Smooth muscle cell (in vitro differentiated cells): ENCODE results near the gene CTIF. TPM values are rescaled to one million over a fixed set of nuclear protein-coding genes. Genes with fewer than 3 reads are reported as not detected.

Experiments used
- DNase-seq: peaks from one replicate; lab custom pipeline; 2025; ENCODE audit not compliant: unreplicated experiment; lab: John Stamatoyannopoulos, UW
- H2AFZ ChIP-seq: fragments of 200-600 bp; sonication (generic); 2 replicates; pipeline ENCODE4 v1.6.0; 2016; ENCODE audit warnings: antibody characterized with exemption, low read depth, mild to moderate bottlenecking
- H3F3A ChIP-seq: fragments of 200-600 bp; sonication (generic); 2 replicates; pipeline ENCODE4 v1.6.0; 2017; ENCODE audit warnings: antibody characterized with exemption, low read depth
- H3K27ac ChIP-seq: fragments of 200-600 bp; sonication (generic); 2 replicates; pipeline ENCODE4 v1.5.1; 2016; ENCODE audit warnings: low read depth, mild to moderate bottlenecking
- H3K27me3 ChIP-seq: fragments of 200-600 bp; sonication (generic); 2 replicates; pipeline ENCODE4 v1.6.1; 2016; ENCODE audit warnings: low read depth, mild to moderate bottlenecking
- H3K36me3 ChIP-seq: fragments of 200-600 bp; sonication (generic); 2 replicates; pipeline ENCODE4 v1.5.1; 2016; ENCODE audit warnings: low read depth
- H3K4me1 ChIP-seq: fragments of 200-600 bp; sonication (generic); 2 replicates; pipeline ENCODE4 v1.5.1; 2016; ENCODE audit warnings: low read depth
- H3K4me2 ChIP-seq: fragments of 200-600 bp; sonication (generic); 2 replicates; pipeline ENCODE4 v1.6.0; 2016; ENCODE audit warnings: mild to moderate bottlenecking
- H3K4me3 ChIP-seq: fragments of 200-600 bp; sonication (generic); 2 replicates; pipeline ENCODE4 v1.5.1; 2016; ENCODE audit warnings: mild to moderate bottlenecking
- H3K79me2 ChIP-seq: fragments of 200-600 bp; sonication (generic); 2 replicates; pipeline ENCODE4 v1.6.0; 2016; ENCODE audit warnings: low read depth, mild to moderate bottlenecking
- H3K9ac ChIP-seq: fragments of 200-600 bp; sonication (generic); 2 replicates; pipeline ENCODE4 v1.6.0; 2016; ENCODE audit warnings: low read depth
- H3K9me3 ChIP-seq: fragments of 200-600 bp; sonication (generic); replicated peaks from 2 replicates; pipeline ENCODE4 v1.5.1; 2016; ENCODE audit warnings: low read depth
- H4K20me1 ChIP-seq: fragments of 200-600 bp; sonication (generic); 2 replicates; pipeline ENCODE4 v1.6.0; 2016; ENCODE audit warnings: low read depth
- WGBS: methylation state at CpG from one replicate; pipeline ENCODE4 v1.1.7; 2016; ENCODE audit warnings: low lambda C conversion rate; 5-methylcytosine and 5-hydroxymethylcytosine counted together
- polyA plus RNA-seq: library from polyadenylated mRNA; unstranded; fragments of >200 nt; fragmentation: Nextera tagmentation; extraction: Ambion mirVana; gene quantifications from 2 replicates; pipeline ENCODE4 v1.2.1, GENCODE V29; 2016
- total RNA-seq: library from RNA; depleted of rRNA; stranded (reverse); fragments of >200 nt; gene quantifications from 2 replicates; pipeline ENCODE4 v1.2.3, GENCODE V29; 2014
- TF ChIP-seq, protein P1 (sequence below): fragments of 200-600 bp; sonication (generic); IDR thresholded peaks from 2 replicates; pipeline ENCODE4 v1.5.1; 2017; ENCODE audit warnings: borderline replicate concordance, mild to moderate bottlenecking, antibody characterized with exemption; ENCODE audit not compliant: insufficient read depth, poor library complexity, severe bottlenecking

CTIF gene
- total and polyA plus RNA-seq, 2 experiments from 2014 or later, result 22.2 to 25.3 TPM

GRCh38 chr18:48544661-48545415, 6.0 kb downstream of the CTIF start:
- 92% methylated on average over 16 of the region's 16 CpGs for WGBS
- Histone ChIP-seq H3K4me3 (no peak overlapping the region), H3K27me3 (no peaks in the 10 kb centered on the region), H3K79me2 (peaks cover 63% of the 10 kb centered on the region), H3K9me3 (no peaks in the 10 kb centered on the region), H3K36me3 (no peaks in the 10 kb centered on the region), H3F3A (peaks cover 33% of the 10 kb centered on the region), H4K20me1 (peaks cover 89% of the 10 kb centered on the region), H2AFZ (no peak overlapping the region), H3K9ac (peak overlapping the region; percentile 71), H3K4me2 (peak overlapping the region; percentile 68), H3K27ac (peak overlapping the region; percentile 92), H3K4me1 (peaks cover 50% of the 10 kb centered on the region)
- TF ChIP-seq, protein P1, sequence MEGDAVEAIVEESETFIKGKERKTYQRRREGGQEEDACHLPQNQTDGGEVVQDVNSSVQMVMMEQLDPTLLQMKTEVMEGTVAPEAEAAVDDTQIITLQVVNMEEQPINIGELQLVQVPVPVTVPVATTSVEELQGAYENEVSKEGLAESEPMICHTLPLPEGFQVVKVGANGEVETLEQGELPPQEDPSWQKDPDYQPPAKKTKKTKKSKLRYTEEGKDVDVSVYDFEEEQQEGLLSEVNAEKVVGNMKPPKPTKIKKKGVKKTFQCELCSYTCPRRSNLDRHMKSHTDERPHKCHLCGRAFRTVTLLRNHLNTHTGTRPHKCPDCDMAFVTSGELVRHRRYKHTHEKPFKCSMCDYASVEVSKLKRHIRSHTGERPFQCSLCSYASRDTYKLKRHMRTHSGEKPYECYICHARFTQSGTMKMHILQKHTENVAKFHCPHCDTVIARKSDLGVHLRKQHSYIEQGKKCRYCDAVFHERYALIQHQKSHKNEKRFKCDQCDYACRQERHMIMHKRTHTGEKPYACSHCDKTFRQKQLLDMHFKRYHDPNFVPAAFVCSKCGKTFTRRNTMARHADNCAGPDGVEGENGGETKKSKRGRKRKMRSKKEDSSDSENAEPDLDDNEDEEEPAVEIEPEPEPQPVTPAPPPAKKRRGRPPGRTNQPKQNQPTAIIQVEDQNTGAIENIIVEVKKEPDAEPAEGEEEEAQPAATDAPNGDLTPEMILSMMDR, result no peak
- no peak for DNase-seq

GRCh38 chr18:48545757-48546321, 7.0 kb downstream of the CTIF start:
- H3K27ac ChIP-seq, result peak overlapping the region; percentile 87
- H4K20me1 ChIP-seq, result peaks cover 94% of the 10 kb centered on the region
- H3K4me2 ChIP-seq, result peak overlapping the region; percentile 68
- H3K9ac ChIP-seq, result peak overlapping the region; percentile 71
- H3K9me3 ChIP-seq, result no peaks in the 10 kb centered on the region
- DNase-seq, result no peak
- H3K4me1 ChIP-seq, result peaks cover 50% of the 10 kb centered on the region
- TF ChIP-seq, protein P1, result no peak
- no peaks in the 10 kb centered on the region for H3K36me3 ChIP-seq
- H3K27me3 ChIP-seq, result no peaks in the 10 kb centered on the region
- WGBS, result 8% methylated on average over 12 of the region's 12 CpGs
- H2AFZ ChIP-seq, result no peak overlapping the region
- H3K4me3 ChIP-seq, result no peak overlapping the region
- peaks cover 33% of the 10 kb centered on the region for H3F3A ChIP-seq
- peaks cover 73% of the 10 kb centered on the region for H3K79me2 ChIP-seq

DNA sequence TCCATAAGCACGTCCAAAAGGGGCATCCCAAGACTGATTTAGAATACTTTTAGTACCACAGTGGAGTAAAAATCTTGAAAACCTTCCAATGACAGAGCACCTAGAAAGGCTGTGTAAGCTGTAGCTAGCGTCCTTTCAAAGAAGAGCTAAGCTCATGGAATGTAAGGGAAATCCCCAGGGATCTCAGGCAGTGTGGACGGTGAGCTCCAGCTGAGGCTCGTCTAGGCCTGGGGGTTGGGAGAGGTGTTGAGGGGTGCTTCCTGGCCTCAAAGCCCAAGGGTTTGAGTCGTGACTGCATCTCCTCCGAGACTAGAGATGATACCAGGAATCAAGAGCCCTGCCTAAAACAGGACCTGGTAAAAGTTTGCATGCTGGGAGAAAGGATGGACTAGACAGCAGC, 7.6 kb downstream of the CTIF start:
- H3K9ac ChIP-seq, result peak overlapping the region; percentile 71

More for the DNA sequence above, 7.6 kb downstream of the CTIF start:
- Histone ChIP-seq H3K36me3 (no peaks in the 10 kb centered on the region), H3K27me3 (no peaks in the 10 kb centered on the region), H3K4me2 (peak overlapping the region; percentile 68), H3F3A (peaks cover 32% of the 10 kb centered on the region), H3K79me2 (peaks cover 79% of the 10 kb centered on the region), H3K4me3 (no peak overlapping the region), H3K27ac (peak overlapping the region; percentile 87), H4K20me1 (peaks cover 97% of the 10 kb centered on the region), H3K4me1 (peaks cover 49% of the 10 kb centered on the region), H3K9me3 (no peaks in the 10 kb centered on the region), H2AFZ (no peak overlapping the region)
- no peak for DNase-seq
- WGBS, result 6% methylated on average over 6 of the region's 6 CpGs
- TF ChIP-seq, protein P1, result no peak
